H1 (cell line): Measurements from ENCODE around the gene RORB. TPM values are rescaled to one million over a fixed set of nuclear protein-coding genes. Genes with fewer than 3 reads are reported as not detected.

Experiments
- CTCF ChIA-PET: fragments of 300-600 bp; sonication (Branson Sonifier 250); formaldehyde crosslinking; loops from one replicate; lab custom pipeline; 2021; ENCODE audit not compliant: partially characterized antibody; lab: Charles Lee
- POLR2A ChIA-PET: fragments of 300-600 bp; sonication (Branson Sonifier 250); formaldehyde crosslinking; loops from one replicate; lab custom pipeline; 2021; ENCODE audit warnings: inconsistent platforms; ENCODE audit not compliant: partially characterized antibody; lab: Charles Lee
- DNase-seq, 2 experiments: peaks; one replicate each; pipeline versions ENCODE4 v3.0.0 to v3.0.0-alpha.2; 2010 to 2022; ENCODE audit warnings: low spot score in 2 of 2, low read depth in 1 of 2, mixed read lengths in 1 of 2
- FAIRE-seq: peaks from 2 replicates; lab custom pipeline; 2011; peaks lifted over from hg19 to GRCh38; lab: Jason Lieb, UNC
- H2AFZ ChIP-seq: 2 replicates; pipeline ENCODE4 v1.8.1; 2012; ENCODE audit warnings: low read length, inconsistent platforms
- H2AK5ac ChIP-seq: 2 replicates; pipeline ENCODE4 v1.6.1; 2013; ENCODE audit warnings: low read depth, low read length
- H2BK120ac ChIP-seq: replicated peaks from 2 replicates; pipeline ENCODE3; 2013; ENCODE audit warnings: low read depth, low read length, inconsistent platforms
- H2BK12ac ChIP-seq: 2 replicates; pipeline ENCODE4 v1.6.1; 2013; ENCODE audit warnings: low read depth, low read length
- H2BK15ac ChIP-seq: 2 replicates; pipeline ENCODE4 v1.6.1; 2013; ENCODE audit warnings: low read length
- H2BK20ac ChIP-seq: 2 replicates; pipeline ENCODE4 v1.6.1; 2013; ENCODE audit warnings: low read length
- H2BK5ac ChIP-seq: 2 replicates; pipeline ENCODE4 v1.6.1; 2013; ENCODE audit warnings: low read depth, low read length
- H3K14ac ChIP-seq: 2 replicates; pipeline ENCODE4 v1.6.1; 2013; ENCODE audit warnings: inconsistent platforms; ENCODE audit not compliant: insufficient read length
- H3K18ac ChIP-seq: 2 replicates; pipeline ENCODE4 v1.6.1; 2013; ENCODE audit warnings: low read length; ENCODE audit errors: extremely low read depth
- H3K23ac ChIP-seq: 2 replicates; pipeline ENCODE4 v1.6.1; 2013; ENCODE audit warnings: inconsistent platforms; ENCODE audit not compliant: insufficient read length
- H3K23me2 ChIP-seq: 2 replicates; pipeline ENCODE4 v1.6.1; 2013; ENCODE audit warnings: low read depth, low read length
- H3K27ac ChIP-seq: 2 replicates; pipeline ENCODE4 v1.6.1; 2011; ENCODE audit warnings: low read depth, low read length, inconsistent platforms
- H3K27me3 ChIP-seq, 4 experiments: replicated peaks in 1 of 4; 1 replicate in 1 of 4; 2 replicates in 3 of 4; pipeline versions ENCODE4 v1.6.1 to v1.8.1; 2011 to 2013; ENCODE audit warnings: low read length in 3 of 4, mild to moderate bottlenecking in 3 of 4, inconsistent platforms in 2 of 4, mixed read lengths in 2 of 4, moderate library complexity in 1 of 4; ENCODE audit not compliant: control insufficient read depth in 3 of 4, insufficient read depth in 3 of 4; ENCODE audit errors: extremely low read depth in 1 of 4
- H3K36me3 ChIP-seq, 4 experiments: 2 replicates each; pipeline versions ENCODE4 v1.6.1 to v1.8.1; 2011 to 2013; ENCODE audit warnings: mild to moderate bottlenecking in 4 of 4, low read length in 3 of 4, moderate library complexity in 2 of 4, control low read depth in 1 of 4, inconsistent platforms in 1 of 4; ENCODE audit not compliant: insufficient read depth in 4 of 4, control insufficient read depth in 2 of 4
- H3K4ac ChIP-seq: replicated peaks from 2 replicates; pipeline ENCODE3; 2013; ENCODE audit warnings: low read length, low read depth, mixed read lengths, inconsistent platforms; ENCODE audit not compliant: insufficient read length
- H3K4me1 ChIP-seq, 4 experiments: replicated peaks in 1 of 4; 1 replicate in 1 of 4; 2 replicates in 3 of 4; pipeline versions ENCODE4 v1.6.1 to v1.8.1; 2011 to 2013; ENCODE audit warnings: low read length in 3 of 4, inconsistent platforms in 2 of 4, mixed read lengths in 1 of 4; ENCODE audit not compliant: insufficient read depth in 4 of 4, control insufficient read depth in 3 of 4
- H3K4me2 ChIP-seq, 2 experiments: 2 replicates each; pipeline versions ENCODE4 v1.6.1 to v1.8.1; 2011 to 2013; ENCODE audit warnings: low read depth in 2 of 2, low read length in 2 of 2, control low read depth in 1 of 2, inconsistent platforms in 1 of 2, mild to moderate bottlenecking in 1 of 2; ENCODE audit not compliant: insufficient read depth in 1 of 2
- H3K4me3 ChIP-seq, 4 experiments: fragments of 200-600, 300-600 bp in 1 of 4; sonication (generic), shearing (Covaris generic), sonication (Bioruptor Twin) in 1 of 4; 2 replicates each; pipeline versions ENCODE4 v1.5.1 to v1.8.1; 2011 to 2016; ENCODE audit warnings: low read length in 4 of 4, low read depth in 3 of 4, control low read depth in 2 of 4, inconsistent platforms in 2 of 4, mild to moderate bottlenecking in 2 of 4, mixed read lengths in 1 of 4, moderate library complexity in 1 of 4; ENCODE audit not compliant: insufficient read depth in 2 of 4; ENCODE audit errors: extremely low read depth in 1 of 4
- H3K56ac ChIP-seq: replicated peaks from 2 replicates; pipeline ENCODE3; 2013; ENCODE audit warnings: low read depth, mild to moderate bottlenecking, mixed read lengths, low read length, inconsistent platforms; ENCODE audit not compliant: insufficient read length
- H3K79me1 ChIP-seq: 2 replicates; pipeline ENCODE4 v1.6.1; 2013; ENCODE audit warnings: low read depth, low read length, control low read depth
- H3K79me2 ChIP-seq, 2 experiments: 2 replicates each; pipeline versions ENCODE4 v1.6.1 to v1.8.1; 2012 to 2013; ENCODE audit warnings: low read length in 2 of 2, mild to moderate bottlenecking in 2 of 2, inconsistent platforms in 1 of 2; ENCODE audit not compliant: insufficient read depth in 2 of 2, control insufficient read depth in 1 of 2
- H3K9ac ChIP-seq, 4 experiments: replicated peaks in 1 of 4; 1 replicate in 1 of 4; 2 replicates in 3 of 4; pipeline versions ENCODE4 v1.6.1 to v1.8.1; 2011 to 2013; ENCODE audit warnings: low read depth in 3 of 4, low read length in 3 of 4, control low read depth in 2 of 4, mild to moderate bottlenecking in 2 of 4, moderate library complexity in 2 of 4, inconsistent platforms in 1 of 4; ENCODE audit errors: extremely low read depth in 1 of 4
- H3K9me3 ChIP-seq, 2 experiments: 2 replicates each; pipeline versions ENCODE4 v1.6.1 to v1.8.1; 2012 to 2013; ENCODE audit warnings: mild to moderate bottlenecking in 2 of 2, moderate library complexity in 2 of 2, control low read depth in 1 of 2, inconsistent platforms in 1 of 2, low read depth in 1 of 2, low read length in 1 of 2, mixed read lengths in 1 of 2; ENCODE audit not compliant: insufficient read depth in 2 of 2
- H4K20me1 ChIP-seq, 2 experiments: replicated peaks in 1 of 2; 2 replicates each; pipeline versions ENCODE3 to v1.8.1; 2011 to 2013; ENCODE audit warnings: inconsistent platforms in 2 of 2, low read length in 2 of 2, mild to moderate bottlenecking in 1 of 2; ENCODE audit not compliant: insufficient read depth in 2 of 2, control insufficient read depth in 1 of 2
- H4K5ac ChIP-seq: 2 replicates; pipeline ENCODE4 v1.6.1; 2013; ENCODE audit warnings: low read length, low read depth, mixed read lengths, inconsistent platforms; ENCODE audit not compliant: insufficient read length
- H4K8ac ChIP-seq: 2 replicates; pipeline ENCODE4 v1.8.0; 2013; ENCODE audit warnings: mild to moderate bottlenecking, moderate library complexity, low read length, inconsistent platforms; ENCODE audit not compliant: insufficient read depth; ENCODE audit errors: extremely low read depth
- H4K91ac ChIP-seq: replicated peaks from 2 replicates; pipeline ENCODE3; 2013; ENCODE audit warnings: low read length, mixed read lengths, inconsistent platforms; ENCODE audit not compliant: insufficient read length
- BCL11A ChIP-seq, 2 experiments: IDR thresholded peaks; one replicate each; pipeline ENCODE4 v1.6.1; 2011; ENCODE audit warnings: low read depth in 2 of 2, low read length in 2 of 2, mild to moderate bottlenecking in 2 of 2
- CREB1 ChIP-seq: IDR thresholded peaks from 2 replicates; pipeline ENCODE4 v1.6.1; 2012; ENCODE audit warnings: inconsistent platforms
- EZH2 ChIP-seq: fragments of 200-600 bp; sonication (generic); IDR thresholded peaks from 2 replicates; pipeline ENCODE4 v1.7.1; 2012; ENCODE audit warnings: low read depth, mild to moderate bottlenecking, moderate library complexity, low read length, inconsistent platforms; ENCODE audit not compliant: severe bottlenecking
- KDM4A ChIP-seq: IDR thresholded peaks from one replicate; pipeline ENCODE4 v1.7.1; 2012; ENCODE audit warnings: low read depth, mild to moderate bottlenecking, moderate library complexity, low read length, inconsistent platforms; ENCODE audit not compliant: severe bottlenecking
- RAD21 ChIP-seq, 2 experiments: IDR thresholded peaks in 1 of 2; conservative IDR thresholded peaks in 1 of 2; 2 replicates each; pipeline ENCODE4 v1.6.1; 2011; ENCODE audit warnings: low read depth in 2 of 2, low read length in 2 of 2, improper control_type of control experiment in 1 of 2, inconsistent platforms in 1 of 2, mild to moderate bottlenecking in 1 of 2, moderate library complexity in 1 of 2
- SIN3A ChIP-seq, 2 experiments: IDR thresholded peaks in 1 of 2; conservative IDR thresholded peaks in 1 of 2; 2 replicates each; pipeline ENCODE4 v1.6.1; 2011 to 2012; ENCODE audit warnings: low read length in 2 of 2, improper control_type of control experiment in 1 of 2, low read depth in 1 of 2, mild to moderate bottlenecking in 1 of 2
- TCF12 ChIP-seq: IDR thresholded peaks from 2 replicates; pipeline ENCODE4 v1.6.1; 2011; ENCODE audit warnings: low read depth, mild to moderate bottlenecking, low read length
- WGBS, 2 experiments: shearing (Covaris generic) in 1 of 2; methylation state at CpG; one replicate each; pipeline versions ENCODE4 v1.1.6 to v1.1.7; 2013 to 2015; ENCODE audit warnings: low lambda C conversion rate in 2 of 2, mixed read lengths in 2 of 2, inconsistent platforms in 1 of 2, low coverage in 1 of 2, missing lambda C conversion rate in 1 of 2; ENCODE audit not compliant: insufficient replicate concordance in 2 of 2, insufficient coverage in 1 of 2, insufficient read length in 1 of 2; ENCODE audit errors: extremely low coverage in 1 of 2, missing lambda C conversion rate in 1 of 2; 5-methylcytosine and 5-hydroxymethylcytosine counted together
- polyA plus RNA-seq, 7 experiments: library from polyadenylated mRNA; depleted of rRNA in 3 of 7; stranded (reverse) in 5 of 7; unstranded in 2 of 7; fragments of >200 nt in 5 of 7; fragments of 200-250 nt in 2 of 7; gene quantifications; 1 replicate in 5 of 7; 2 replicates in 1 of 7; 4 replicates in 1 of 7; pipeline versions ENCODE4 v1.2.1 to v1.2.3, GENCODE V29; 2011 to 2013; ENCODE audit warnings: missing spikeins in 2 of 7, mixed read lengths in 2 of 7
- total RNA-seq: library from RNA; stranded (reverse); fragmentation: NEBNext Ultra II Directional; extraction: Animal tissue kit (Norgen Biotek cat#: 25700); gene quantifications from 2 replicates; pipeline ENCODE4 v1.2.1, GENCODE V29; 2021
- TF ChIP-seq, protein P1 (sequence below): IDR thresholded peaks from 2 replicates; pipeline ENCODE4 v1.6.1; 2012; ENCODE audit warnings: inconsistent platforms
- TF ChIP-seq, protein P2 (sequence below): IDR thresholded peaks from 2 replicates; pipeline ENCODE4 v1.6.1; 2012; ENCODE audit warnings: inconsistent platforms

The RORB gene
- total and polyA plus RNA-seq, 2 of the 8 experiments (the other 6 are each of a cell fraction or from before 2014, with no cell fraction given), result 2.3 to 7.1 TPM

- H3K4me1 ChIP-seq, result peaks cover 0 to 17% (median 4%) of the 10 kb centered on the region in 4 experiments; a peak in 6 of 7 replicates
- H2BK20ac ChIP-seq, result no peak overlapping the region
- H3K4me3 ChIP-seq, result peak overlapping the region; percentile 63 to 87 (median 69)
- no peak overlapping the region for H2BK5ac ChIP-seq
- H4K91ac ChIP-seq, result no peak overlapping the region
- no peak overlapping the region for H3K27ac ChIP-seq
- peak; percentile 28 for FAIRE-seq
- DNase-seq, result peak in 1 of 2 experiments; percentile 64
- no peak overlapping the region for H3K18ac ChIP-seq
- H3K23me2 ChIP-seq, result peaks cover 36% of the 10 kb centered on the region
- peak overlapping the region; percentile 25; the same call in 1 of the 2 replicates for H2AFZ ChIP-seq
- H4K20me1 ChIP-seq, result no peaks in the 10 kb centered on the region
- no peaks in the 10 kb centered on the region for H3K79me1 ChIP-seq
- no peak overlapping the region for H2BK120ac ChIP-seq
- peak overlapping the region; percentile 94 to 97 for H3K4me2 ChIP-seq
- H4K5ac ChIP-seq, result no peak overlapping the region
- no peaks in the 10 kb centered on the region; a peak in 1 of 4 replicates for H3K79me2 ChIP-seq
- H3K9ac ChIP-seq, result no peak overlapping the region; a peak in 2 of 7 replicates
- no peak overlapping the region for H3K14ac ChIP-seq
- H3K23ac ChIP-seq, result no peak overlapping the region
- no peak overlapping the region for H2AK5ac ChIP-seq
- CTCF ChIA-PET, result interaction anchor here (0.7 to 2.4 kb wide), 5 partner anchors 9 to 120 kb away, joined by 3 to 7 read pairs (median 3); no protein-coding TSS in a partner anchor
- peak overlapping the region; percentile 24 for H3K56ac ChIP-seq
- peaks cover 3 to 37% (median 30%) of the 10 kb centered on the region in 4 experiments; a peak in 6 of 7 replicates for H3K27me3 ChIP-seq
- H3K4ac ChIP-seq, result no peak overlapping the region
- no peaks in the 10 kb centered on the region for H3K36me3 ChIP-seq
- peak overlapping the region; percentile 82; the same call in 1 of the 2 replicates for H2BK15ac ChIP-seq
- POLR2A ChIA-PET, result interaction anchor here (1.1 to 1.2 kb wide), 2 partner anchors 9 to 55 kb away, joined by 3 read pairs; no protein-coding TSS in a partner anchor
- no peak overlapping the region for H2BK12ac ChIP-seq
- no peak overlapping the region for H4K8ac ChIP-seq
- H3K9me3 ChIP-seq, result no peaks in the 10 kb centered on the region
- TF ChIP-seq EZH2 (peak; percentile 37), TCF12 (no peak), BCL11A (IDR thresholded peaks at IDR 0.05; ENCODE audit: low read depth in 2 of 2, low read length in 2 of 2) (no peak), SIN3A (conservative IDR thresholded peaks at IDR 0.05 in 1 of 2, IDR thresholded peaks at IDR 0.05 in 1 of 2; ENCODE audit: low read depth in 1 of 2, low read length in 2 of 2) (0 out of 4 replicates have a peak, but pooled peaks of 1 of the 2 experiments have one; percentile 11), CREB1 (peak; percentile 52; the same call in 1 of the 2 replicates), KDM4A (peak; percentile 64), RAD21 (IDR thresholded peaks at IDR 0.05 in 1 of 2, conservative IDR thresholded peaks at IDR 0.05 in 1 of 2; ENCODE audit: low read depth in 2 of 2, low read length in 2 of 2) (peak in 1 of 2 experiments; percentile 26; a peak in 1 of 4 replicates)
- TF ChIP-seq, protein P1, sequence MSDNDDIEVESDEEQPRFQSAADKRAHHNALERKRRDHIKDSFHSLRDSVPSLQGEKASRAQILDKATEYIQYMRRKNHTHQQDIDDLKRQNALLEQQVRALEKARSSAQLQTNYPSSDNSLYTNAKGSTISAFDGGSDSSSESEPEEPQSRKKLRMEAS, result 0 out of 2 replicates have a peak, but pooled peaks have one; percentile 26
- TF ChIP-seq, protein P2, sequence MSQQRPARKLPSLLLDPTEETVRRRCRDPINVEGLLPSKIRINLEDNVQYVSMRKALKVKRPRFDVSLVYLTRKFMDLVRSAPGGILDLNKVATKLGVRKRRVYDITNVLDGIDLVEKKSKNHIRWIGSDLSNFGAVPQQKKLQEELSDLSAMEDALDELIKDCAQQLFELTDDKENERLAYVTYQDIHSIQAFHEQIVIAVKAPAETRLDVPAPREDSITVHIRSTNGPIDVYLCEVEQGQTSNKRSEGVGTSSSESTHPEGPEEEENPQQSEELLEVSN, result peak; percentile 65; the same call in 1 of the 2 replicates
- WGBS, 2 experiments, result 3% methylated on average over 32 of the region's 32 CpGs; no CpG with 5 or more reads in 1 of the 2 experiments
Measured at GRCh38 chr9:74499770-74500583, 2.8 kb downstream of the RORB start.
